Left ventricle myocardium inferior (tissue), 1 donor: ENCODE results near the gene FBXO10. TPM values are rescaled to one million over a fixed set of nuclear protein-coding genes. Genes with fewer than 3 reads are reported as not detected.

Source experiments
- DNase-seq: peaks from one replicate; pipeline ENCODE4 v3.0.0-alpha.2; 2020
- H3K27ac ChIP-seq: fragments of 200-600 bp; replicated peaks from 2 replicates; pipeline ENCODE4 v1.8.0; 2021
- H3K27me3 ChIP-seq: fragments of 200-600 bp; 2 replicates; pipeline ENCODE4 v1.8.0; 2021; ENCODE audit warnings: low read depth
- H3K36me3 ChIP-seq: fragments of 200-600 bp; 2 replicates; pipeline ENCODE4 v1.8.0; 2021
- H3K4me1 ChIP-seq: fragments of 200-600 bp; 2 replicates; pipeline ENCODE4 v1.8.0; 2021
- H3K4me3 ChIP-seq: fragments of 200-600 bp; 2 replicates; pipeline ENCODE4 v1.8.0; 2021; ENCODE audit warnings: mild to moderate bottlenecking, moderate library complexity
- H3K9me3 ChIP-seq: fragments of 200-600 bp; replicated peaks from 2 replicates; pipeline ENCODE4 v1.8.0; 2021
- CTCF ChIP-seq: fragments of 200-600 bp; IDR thresholded peaks from 2 replicates; pipeline ENCODE4 v1.8.0; 2021; ENCODE audit warnings: antibody characterized with exemption, mild to moderate bottlenecking, borderline replicate concordance
- intact Hi-C: fragments of 100-400 bp; cut with micrococcal nuclease; formaldehyde crosslinking; loops from one replicate; pipeline ENCODE4 v1.11.0; 2022
- total RNA-seq: library from RNA; stranded (reverse); fragmentation: NEBNext Ultra II Directional; extraction: Animal tissue kit (Norgen Biotek cat#: 25700); gene quantifications from one replicate; pipeline ENCODE4 v1.2.1, GENCODE V29; 2021
- donor health status: DM: no; HTN: yes; CAD: no; lungs with severe emphysema.

Gene FBXO10
- total RNA-seq, 1 donor from 2014 or later = 6.7 TPM

- DNase-seq = no peak
- Histone ChIP-seq H3K4me1 (no peaks in the 10 kb centered on the region), H3K27ac (no peak overlapping the region), H3K4me3 (no peak overlapping the region), H3K36me3 (no peaks in the 10 kb centered on the region), H3K27me3 (no peaks in the 10 kb centered on the region), H3K9me3 (no peaks in the 10 kb centered on the region)
- intact Hi-C loops = no loop called here
- TF ChIP-seq CTCF = no peak
Measured at GRCh38 chr9:37561682-37562081, 14.5 kb downstream of the FBXO10 start.

- H3K9me3 ChIP-seq = no peaks in the 10 kb centered on the region
- DNase-seq = no peak
- H3K27ac ChIP-seq = no peak overlapping the region
- intact Hi-C loops = no loop called here
- H3K27me3 ChIP-seq = no peaks in the 10 kb centered on the region
- TF ChIP-seq CTCF = no peak
- no peak overlapping the region for H3K4me3 ChIP-seq
- H3K4me1 ChIP-seq = no peaks in the 10 kb centered on the region
- H3K36me3 ChIP-seq = no peaks in the 10 kb centered on the region
Measured at GRCh38 chr9:37559855-37560592, 16.2 kb downstream of the FBXO10 start.

GRCh38 chr9:37559125-37559524 lies 17.1 kb downstream of the FBXO10 start:
- H3K36me3 ChIP-seq = no peaks in the 10 kb centered on the region
- H3K27me3 ChIP-seq = no peaks in the 10 kb centered on the region
- TF ChIP-seq CTCF = no peak
- no peak for DNase-seq
- H3K4me3 ChIP-seq = no peak overlapping the region
- H3K4me1 ChIP-seq = no peaks in the 10 kb centered on the region
- H3K9me3 ChIP-seq = no peaks in the 10 kb centered on the region
- H3K27ac ChIP-seq = no peak overlapping the region
- intact Hi-C loops = no loop called here

GRCh38 chr9:37555786-37556185 lies 20.4 kb downstream of the FBXO10 start:
- TF ChIP-seq CTCF = no peak
- DNase-seq = no peak
- intact Hi-C loops = no loop called here

GRCh38 chr9:37554318-37554717 lies 21.9 kb downstream of the FBXO10 start:
- Histone ChIP-seq H3K27me3 (no peaks in the 10 kb centered on the region), H3K4me1 (no peaks in the 10 kb centered on the region), H3K36me3 (no peaks in the 10 kb centered on the region), H3K9me3 (no peaks in the 10 kb centered on the region), H3K4me3 (no peak overlapping the region), H3K27ac (no peak overlapping the region)
- DNase-seq = no peak
- TF ChIP-seq CTCF = no peak
- intact Hi-C loops = no loop called here

More at GRCh38 chr9:37555786-37556185, 20.4 kb downstream of the FBXO10 start:
- H3K4me3 ChIP-seq = no peak overlapping the region
- H3K27me3 ChIP-seq = no peaks in the 10 kb centered on the region
- no peaks in the 10 kb centered on the region for H3K4me1 ChIP-seq
- no peaks in the 10 kb centered on the region for H3K36me3 ChIP-seq
- no peaks in the 10 kb centered on the region for H3K9me3 ChIP-seq
- no peak overlapping the region for H3K27ac ChIP-seq
